Omental fat pad (tissue), 4 donors: ENCODE data around the gene MYOZ3. TPM values are rescaled to one million over a fixed set of nuclear protein-coding genes. Genes with fewer than 3 reads are reported as not detected.
A peak's percentile ranks its signal among the peaks of the same experiment; 100 is the strongest.

ENCODE experiments used
- ATAC-seq: fragments of 150-250 bp; one replicate; pipeline ENCODE4 v1.9.1; 2016; ENCODE audit warnings: mild to moderate bottlenecking, moderate library complexity; ENCODE audit not compliant: low FRiP score
- DNase-seq: peaks from one replicate; pipeline ENCODE4 v3.0.0-alpha.2; 2019; ENCODE audit warnings: low spot score
- CTCF ChIP-seq, 3 donors: fragments of 450-650 bp; IDR thresholded peaks; one replicate each; pipeline ENCODE4 v1.5.1; 2016 to 2017; ENCODE audit warnings: antibody characterized with exemption in 3 of 3, mild to moderate bottlenecking in 3 of 3, moderate library complexity in 2 of 3
- total RNA-seq, 4 donors: library from RNA; depleted of rRNA; stranded (reverse); fragments of >200 nt; gene quantifications; one replicate each; pipeline ENCODE4 v1.1.0, GENCODE V29; 2016

The MYOZ3 gene
- total RNA-seq, 4 donors from 2014 or later = 0.28 to 1.7 (median 0.56) TPM; not detected in 1

DNA sequence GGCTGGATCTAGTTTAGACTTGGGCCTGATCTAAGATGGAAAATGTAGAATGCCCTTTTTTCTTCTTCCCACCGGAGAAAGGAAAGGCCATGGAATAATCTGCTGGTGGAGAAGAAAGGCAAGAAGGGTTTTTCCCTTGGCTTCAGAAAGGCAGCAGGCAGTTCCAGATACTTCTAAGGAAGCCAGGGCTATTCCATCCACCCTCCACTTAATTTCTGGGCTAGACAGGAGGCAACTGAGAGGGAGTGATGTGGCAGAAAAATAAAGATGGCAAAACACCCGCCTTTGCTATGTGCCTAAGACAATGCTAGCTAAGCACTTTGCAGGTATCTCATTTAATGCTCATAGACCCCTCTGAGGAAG, 9.9 kb downstream of the MYOZ3 start:
- no peak for TF ChIP-seq CTCF (IDR thresholded peaks at IDR 0.05)
- DNase-seq (no peak), ATAC-seq (no peak)

DNA sequence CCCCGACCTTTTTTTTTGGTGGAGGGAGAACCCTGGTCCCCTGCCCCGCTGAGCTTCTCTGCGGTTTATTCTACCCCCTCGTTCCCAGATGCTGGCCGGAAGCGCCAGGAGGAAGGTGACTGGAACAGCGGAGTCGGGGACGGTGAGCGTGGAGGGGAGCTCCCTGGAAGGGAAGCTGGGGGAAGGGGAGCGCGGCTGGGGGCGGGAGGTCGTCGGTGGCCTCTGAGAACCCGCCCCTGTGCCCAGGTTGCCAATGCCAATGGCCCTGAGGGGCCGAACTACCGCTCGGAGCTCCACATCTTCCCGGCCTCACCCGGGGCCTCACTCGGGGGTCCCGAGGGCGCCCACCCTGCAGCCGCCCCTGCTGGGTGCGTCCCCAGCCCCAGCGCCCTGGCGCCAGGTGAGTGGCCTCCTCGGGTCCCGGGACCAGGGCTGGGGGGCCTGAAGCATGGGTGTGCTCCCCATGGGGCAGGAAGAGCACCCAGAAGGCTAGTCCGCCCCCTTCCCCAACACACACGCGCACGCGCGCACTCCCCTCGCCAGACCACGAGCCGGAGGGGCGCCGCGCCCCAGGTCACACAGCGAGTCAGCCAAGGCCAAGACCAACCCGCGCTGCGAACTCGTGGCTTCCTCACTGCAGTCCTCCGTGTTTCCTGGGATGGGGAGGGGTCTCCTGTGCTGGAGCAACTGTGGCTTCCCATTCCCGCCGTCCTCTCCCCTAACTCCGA, 10.6 kb downstream of the MYOZ3 start:
- DNase-seq = no peak
- no peak for TF ChIP-seq CTCF (IDR thresholded peaks at IDR 0.05)
- ATAC-seq = peak; percentile 10

- peak; percentile 53 for ATAC-seq
- no peak for DNase-seq
Measured at GRCh38 chr5:150672237-150672883, 11.3 kb downstream of the MYOZ3 start.

DNA sequence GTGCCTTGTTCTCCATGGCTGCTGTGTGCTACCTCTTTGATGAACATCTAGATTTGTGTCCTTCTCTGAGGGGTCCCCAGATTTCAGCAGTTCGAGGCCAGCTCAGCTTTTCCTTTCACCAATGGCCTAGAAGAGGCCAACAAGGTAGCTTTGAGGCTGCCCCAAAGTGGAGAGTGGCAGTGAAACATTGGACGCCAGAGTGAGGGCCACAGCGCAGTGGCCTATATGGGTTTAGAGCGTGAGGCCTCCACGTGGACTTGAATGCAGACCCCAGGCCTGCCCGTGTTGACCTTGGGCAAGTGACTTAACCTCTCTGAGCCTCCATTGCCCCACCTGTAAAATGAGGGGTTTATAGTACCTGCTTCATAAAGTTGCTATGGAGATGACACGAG, 11.8 kb downstream of the MYOZ3 start:
- TF ChIP-seq CTCF (IDR thresholded peaks at IDR 0.05) = no peak
- ATAC-seq = no peak
- no peak for DNase-seq

More at GRCh38 chr5:150672237-150672883, 11.3 kb downstream of the MYOZ3 start:
- TF ChIP-seq CTCF (IDR thresholded peaks at IDR 0.05) = no peak

- ATAC-seq (no peak), DNase-seq (no peak)
- no peak for TF ChIP-seq CTCF (IDR thresholded peaks at IDR 0.05)
Measured at GRCh38 chr5:150674341-150674821, 13.3 kb downstream of the MYOZ3 start.

- DNase-seq (no peak), ATAC-seq (no peak)
- TF ChIP-seq CTCF (IDR thresholded peaks at IDR 0.05) = no peak
Measured at GRCh38 chr5:150675069-150675468, 14.0 kb downstream of the MYOZ3 start.

- DNase-seq = no peak
- no peak for ATAC-seq
- TF ChIP-seq CTCF (IDR thresholded peaks at IDR 0.05) = no peak
Measured at GRCh38 chr5:150676578-150676977, 15.5 kb downstream of the MYOZ3 start.
